NK-92 (cell line): ENCODE measurements around the gene TAF3.
"Not testable (repeated sequence)": the region's sequence is repeated elsewhere in the genome, so short reads cannot be mapped to it uniquely, and the experiment has no call there.

ENCODE experiments used
- DNase-seq: peaks from one replicate; lab custom pipeline; 2025; ENCODE audit not compliant: unreplicated experiment; lab: John Stamatoyannopoulos, UW

TAF3 gene

GRCh38 chr10:7811743-7812142 is 6.6 kb upstream of the TAF3 start:
- not testable (repeated sequence) for DNase-seq

GRCh38 chr10:7813481-7813880 is 4.8 kb upstream of the TAF3 start:
- DNase-seq: no peak

GRCh38 chr10:7817576-7817975 is 729 bp upstream of the TAF3 start:
- no peak for DNase-seq

- DNase-seq: no peak
These were observed 366 bp upstream of the TAF3 start for GRCh38 chr10:7817984-7818294.

GRCh38 chr10:7819121-7819460 is 786 bp downstream of the TAF3 start:
- no peak for DNase-seq

- DNase-seq: no peak
These were observed 5.9 kb downstream of the TAF3 start for GRCh38 chr10:7824251-7824650.

- DNase-seq: no peak
These were observed 8.7 kb downstream of the TAF3 start for GRCh38 chr10:7826971-7827370.

- DNase-seq: no peak
These were observed 11.1 kb downstream of the TAF3 start for GRCh38 chr10:7829289-7829834.

GRCh38 chr10:7832060-7832459 is 13.8 kb downstream of the TAF3 start:
- DNase-seq: no peak

- no peak for DNase-seq
These were observed 14.9 kb downstream of the TAF3 start for GRCh38 chr10:7833210-7833609.

- no peak for DNase-seq
These were observed 16.0 kb downstream of the TAF3 start for GRCh38 chr10:7834262-7834661.

- no peak for DNase-seq
These were observed 18.3 kb downstream of the TAF3 start for GRCh38 chr10:7836571-7836970.

- DNase-seq: no peak
These were observed 28.3 kb downstream of the TAF3 start for GRCh38 chr10:7846591-7846990.

- no peak for DNase-seq
These were observed 35.0 kb downstream of the TAF3 start for GRCh38 chr10:7853226-7853842.

- DNase-seq: no peak
These were observed 35.6 kb downstream of the TAF3 start for GRCh38 chr10:7853890-7854289.

- no peak for DNase-seq
These were observed 36.9 kb downstream of the TAF3 start for GRCh38 chr10:7855205-7855604.

- DNase-seq: no peak
These were observed 38.4 kb downstream of the TAF3 start for GRCh38 chr10:7856678-7857077.

- no peak for DNase-seq
These were observed 39.0 kb downstream of the TAF3 start for GRCh38 chr10:7857262-7857661.

GRCh38 chr10:7861509-7862120 is 43.3 kb downstream of the TAF3 start:
- DNase-seq: no peak

GRCh38 chr10:7862121-7862514 is 43.8 kb downstream of the TAF3 start:
- no peak for DNase-seq

GRCh38 chr10:7866176-7866575 is 47.9 kb downstream of the TAF3 start:
- DNase-seq: no peak

GRCh38 chr10:7872041-7872442 is 53.7 kb downstream of the TAF3 start:
- no peak for DNase-seq

GRCh38 chr10:7874864-7875263 is 56.6 kb downstream of the TAF3 start:
- no peak for DNase-seq
